Stimulated activated memory B cell treated with anti-CD40 and anti-IgM and Interleukin-4, amounts not matched to agents 10 μg/mL and 1 μg/mL and 100 μg/mL, for 72 hours (primary cell): ENCODE data around the gene JPH4.
"Not testable (repeated sequence)": the region's sequence is repeated elsewhere in the genome, so short reads cannot be mapped to it uniquely, and the experiment has no call there.

Source experiments
- ATAC-seq: fragments of 150-1000 bp; cut with Tn5 transposase; 2 replicates; pipeline ENCODE4 v1.10.0; 2021
- H3K27ac Mint-ChIP-seq: one replicate; pipeline ENCODE4 v1.8.0; 2022; ENCODE audit warnings: mild to moderate bottlenecking, mixed read lengths
- H3K27me3 Mint-ChIP-seq: one replicate; pipeline ENCODE4 v1.8.0; 2022; ENCODE audit warnings: mixed read lengths
- H3K36me3 Mint-ChIP-seq: one replicate; pipeline ENCODE4 v1.8.0; 2022; ENCODE audit warnings: mixed read lengths
- H3K4me1 Mint-ChIP-seq: one replicate; pipeline ENCODE4 v1.8.0; 2022; ENCODE audit warnings: mixed read lengths
- H3K4me3 Mint-ChIP-seq: one replicate; pipeline ENCODE4 v1.8.0; 2022; ENCODE audit warnings: mild to moderate bottlenecking, moderate library complexity, mixed read lengths
- H3K9me3 Mint-ChIP-seq: one replicate; pipeline ENCODE4 v1.8.0; 2022; ENCODE audit warnings: mixed read lengths

Gene JPH4

GRCh38 chr14:23612802-23613201 lies 34.2 kb upstream of the JPH4 start:
- Mint-ChIP-seq H3K36me3 (no peaks in the 10 kb centered on the region), H3K27ac (no peak overlapping the region), H3K4me3 (no peak overlapping the region), H3K27me3 (peaks cover 28% of the 10 kb centered on the region), H3K4me1 (no peaks in the 10 kb centered on the region), H3K9me3 (peaks cover 3% of the 10 kb centered on the region)
- ATAC-seq = no peak

- ATAC-seq = no peak
- Mint-ChIP-seq H3K36me3 (no peaks in the 10 kb centered on the region), H3K27me3 (peaks cover 31% of the 10 kb centered on the region), H3K4me1 (no peaks in the 10 kb centered on the region), H3K27ac (no peak overlapping the region), H3K4me3 (no peak overlapping the region), H3K9me3 (peaks cover 3% of the 10 kb centered on the region)
Observed at GRCh38 chr14:23612354-23612732, 33.8 kb upstream of the JPH4 start.

GRCh38 chr14:23610815-23611289 lies 32.3 kb upstream of the JPH4 start:
- Mint-ChIP-seq H3K4me3 (no peak overlapping the region), H3K27me3 (peaks cover 40% of the 10 kb centered on the region), H3K36me3 (no peaks in the 10 kb centered on the region), H3K4me1 (peaks cover 1% of the 10 kb centered on the region), H3K27ac (no peak overlapping the region), H3K9me3 (peaks cover 3% of the 10 kb centered on the region)
- no peak for ATAC-seq

GRCh38 chr14:23610090-23610814 lies 31.7 kb upstream of the JPH4 start:
- H3K36me3 Mint-ChIP-seq = no peaks in the 10 kb centered on the region
- ATAC-seq = no peak
- peaks cover 6% of the 10 kb centered on the region for H3K4me1 Mint-ChIP-seq

DNA sequence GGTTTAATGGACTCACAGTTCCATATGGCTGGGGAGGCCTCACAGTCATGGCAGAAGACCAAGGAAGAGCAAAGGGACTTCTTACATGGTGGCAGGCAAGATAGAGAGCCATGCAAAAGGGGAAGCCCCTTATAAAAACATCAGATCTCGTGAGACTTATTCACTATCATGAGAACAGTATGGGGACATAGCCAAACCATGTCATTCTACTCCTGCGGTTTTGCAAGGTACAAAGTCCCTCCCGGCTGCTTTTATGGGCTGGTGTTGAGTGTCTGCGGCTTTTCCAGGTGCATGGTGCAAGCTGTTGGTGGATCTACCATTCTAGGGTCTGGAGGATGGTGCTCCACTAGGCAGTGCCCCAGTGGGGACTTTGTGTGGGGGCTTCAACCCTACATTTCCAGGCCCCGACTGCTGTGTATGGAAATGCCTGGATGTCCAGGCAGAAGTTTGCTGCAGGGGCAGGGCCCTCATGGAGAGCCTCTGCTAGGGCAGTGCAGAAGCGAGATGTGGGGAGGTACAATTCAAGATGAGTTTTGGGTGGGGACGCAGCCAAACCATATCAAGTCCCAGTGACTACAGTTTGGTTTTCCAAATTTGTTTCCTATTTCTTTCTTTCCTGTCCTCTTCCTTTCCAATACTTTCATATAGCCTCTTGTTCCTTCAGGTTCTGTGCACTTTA lies 31.0 kb upstream of the JPH4 start:
- not testable (repeated sequence) for H3K9me3 Mint-ChIP-seq, H3K27ac Mint-ChIP-seq, H3K4me1 Mint-ChIP-seq, H3K4me3 Mint-ChIP-seq, ATAC-seq, H3K36me3 Mint-ChIP-seq
- peaks cover 35% of the 10 kb centered on the region for H3K27me3 Mint-ChIP-seq

More at GRCh38 chr14:23610090-23610814, 31.7 kb upstream of the JPH4 start:
- Mint-ChIP-seq H3K4me3 (no peak overlapping the region), H3K27me3 (peaks cover 40% of the 10 kb centered on the region), H3K27ac (no peak overlapping the region), H3K9me3 (peaks cover 3% of the 10 kb centered on the region)

DNA sequence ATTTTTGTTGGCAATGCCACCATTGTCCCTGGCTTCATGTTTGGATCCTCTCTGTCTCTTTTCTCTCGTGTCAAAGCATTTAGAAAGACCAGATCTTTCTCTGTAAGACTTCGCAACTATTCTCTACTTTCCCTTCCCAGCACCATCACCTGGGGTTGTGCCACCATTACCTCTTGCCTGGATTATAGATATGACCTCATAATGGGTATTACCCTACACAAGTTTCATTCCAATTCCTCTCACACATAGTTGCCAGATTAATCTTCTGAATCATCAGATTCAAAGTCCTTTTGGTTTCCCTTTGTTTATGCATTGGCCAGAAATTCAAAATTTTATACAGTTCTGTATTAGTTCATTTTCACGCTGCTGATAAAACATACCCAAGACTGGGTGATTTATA lies 30.4 kb upstream of the JPH4 start:
- Mint-ChIP-seq H3K4me1 (peaks cover 6% of the 10 kb centered on the region), H3K27me3 (peaks cover 29% of the 10 kb centered on the region), H3K36me3 (no peaks in the 10 kb centered on the region), H3K27ac (no peak overlapping the region), H3K4me3 (no peak overlapping the region), H3K9me3 (peaks cover 3% of the 10 kb centered on the region)
- ATAC-seq = no peak

GRCh38 chr14:23608454-23608853 lies 29.9 kb upstream of the JPH4 start:
- H3K27me3 Mint-ChIP-seq = peaks cover 24% of the 10 kb centered on the region
- no peak overlapping the region for H3K27ac Mint-ChIP-seq
- peaks cover 6% of the 10 kb centered on the region for H3K4me1 Mint-ChIP-seq
- H3K4me3 Mint-ChIP-seq = no peak overlapping the region
- H3K36me3 Mint-ChIP-seq = no peaks in the 10 kb centered on the region
- H3K9me3 Mint-ChIP-seq = peaks cover 3% of the 10 kb centered on the region
- ATAC-seq = no peak

DNA sequence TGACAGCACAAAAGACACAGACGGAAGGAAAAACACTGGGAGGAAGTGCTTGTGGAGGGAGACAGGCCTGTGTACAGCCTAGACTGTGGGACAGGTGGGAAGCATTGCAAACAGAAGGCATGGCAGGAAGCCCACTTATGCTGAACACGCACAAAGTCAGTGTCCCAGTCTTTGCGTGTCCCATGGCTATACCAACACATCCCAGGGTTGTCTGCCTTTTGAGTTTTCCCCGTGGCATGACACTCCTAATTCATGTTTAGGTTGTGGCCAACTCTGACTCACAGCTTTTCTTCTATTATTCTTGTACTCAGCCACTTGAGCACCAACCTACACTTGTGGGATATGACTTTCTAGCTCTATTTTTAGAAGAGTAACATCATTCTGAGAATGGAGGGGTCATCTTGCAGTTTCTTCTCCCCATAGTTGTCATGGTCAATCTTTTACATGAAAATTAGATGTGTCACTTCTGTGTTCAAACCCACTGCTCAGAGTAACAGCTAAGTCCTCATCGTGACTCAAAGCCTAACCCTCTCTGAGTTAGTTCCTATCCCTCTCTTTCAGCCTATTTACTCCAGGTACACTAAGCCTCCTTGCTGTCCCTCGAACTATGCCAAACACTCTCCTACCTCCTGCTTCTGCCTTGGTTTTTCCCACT lies 27.5 kb upstream of the JPH4 start:
- Mint-ChIP-seq H3K9me3 (peaks cover 3% of the 10 kb centered on the region), H3K4me1 (peaks cover 6% of the 10 kb centered on the region), H3K4me3 (no peak overlapping the region), H3K36me3 (no peaks in the 10 kb centered on the region), H3K27ac (peak overlapping the region; percentile 54), H3K27me3 (peaks cover 24% of the 10 kb centered on the region)
- ATAC-seq = peak; percentile 82

- no peak overlapping the region for H3K27ac Mint-ChIP-seq
- peaks cover 33% of the 10 kb centered on the region for H3K27me3 Mint-ChIP-seq
- H3K9me3 Mint-ChIP-seq = peaks cover 7% of the 10 kb centered on the region
- no peak for ATAC-seq
- no peaks in the 10 kb centered on the region for H3K36me3 Mint-ChIP-seq
- H3K4me3 Mint-ChIP-seq = no peak overlapping the region
- H3K4me1 Mint-ChIP-seq = peaks cover 6% of the 10 kb centered on the region
Observed at GRCh38 chr14:23604675-23605170, 26.1 kb upstream of the JPH4 start.

- H3K4me1 Mint-ChIP-seq = peaks cover 6% of the 10 kb centered on the region
- no peaks in the 10 kb centered on the region for H3K36me3 Mint-ChIP-seq
- peaks cover 38% of the 10 kb centered on the region for H3K27me3 Mint-ChIP-seq
- H3K4me3 Mint-ChIP-seq = no peak overlapping the region
- H3K27ac Mint-ChIP-seq = no peak overlapping the region
- ATAC-seq = no peak
- H3K9me3 Mint-ChIP-seq = peaks cover 10% of the 10 kb centered on the region
Observed at GRCh38 chr14:23604148-23604547, 25.6 kb upstream of the JPH4 start.

GRCh38 chr14:23603103-23603502 lies 24.5 kb upstream of the JPH4 start:
- Mint-ChIP-seq H3K27ac (no peak overlapping the region), H3K36me3 (no peaks in the 10 kb centered on the region), H3K9me3 (peaks cover 7% of the 10 kb centered on the region), H3K4me1 (peaks cover 6% of the 10 kb centered on the region), H3K4me3 (no peak overlapping the region), H3K27me3 (peaks cover 47% of the 10 kb centered on the region)
- no peak for ATAC-seq

GRCh38 chr14:23602181-23603095 lies 23.8 kb upstream of the JPH4 start:
- Mint-ChIP-seq H3K27me3 (peaks cover 52% of the 10 kb centered on the region), H3K4me3 (no peak overlapping the region), H3K36me3 (no peaks in the 10 kb centered on the region), H3K4me1 (peaks cover 6% of the 10 kb centered on the region), H3K27ac (no peak overlapping the region), H3K9me3 (peaks cover 7% of the 10 kb centered on the region)
- ATAC-seq = no peak

- Mint-ChIP-seq H3K27ac (no peak overlapping the region), H3K9me3 (peaks cover 7% of the 10 kb centered on the region), H3K27me3 (peaks cover 48% of the 10 kb centered on the region), H3K4me3 (no peak overlapping the region), H3K36me3 (no peaks in the 10 kb centered on the region), H3K4me1 (peaks cover 6% of the 10 kb centered on the region)
- no peak for ATAC-seq
Observed at GRCh38 chr14:23601845-23602180, 23.2 kb upstream of the JPH4 start.

- Mint-ChIP-seq H3K4me1 (peaks cover 6% of the 10 kb centered on the region), H3K4me3 (no peak overlapping the region), H3K27ac (no peak overlapping the region), H3K27me3 (peaks cover 49% of the 10 kb centered on the region), H3K36me3 (no peaks in the 10 kb centered on the region), H3K9me3 (peaks cover 7% of the 10 kb centered on the region)
- no peak for ATAC-seq
Observed at GRCh38 chr14:23601424-23601823, 22.8 kb upstream of the JPH4 start.

DNA sequence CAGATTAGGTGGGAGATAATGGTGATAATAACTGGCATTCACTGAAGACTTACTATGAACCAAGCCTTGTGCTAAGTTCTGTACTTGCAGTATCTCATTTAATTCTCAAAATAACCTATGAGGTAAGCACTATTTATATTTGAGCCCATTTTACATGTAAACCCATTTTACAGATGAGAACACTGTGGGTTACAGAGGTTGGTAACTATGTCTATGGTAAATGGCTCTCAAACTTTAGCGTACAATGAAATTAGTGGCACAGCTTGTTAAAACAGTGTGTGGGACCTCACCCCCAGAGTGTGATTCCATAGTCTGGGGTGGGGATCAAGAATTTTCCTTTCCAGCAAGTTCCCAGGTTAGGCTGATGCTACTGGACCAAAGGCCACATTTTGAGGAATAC lies 22.2 kb upstream of the JPH4 start:
- Mint-ChIP-seq H3K36me3 (no peaks in the 10 kb centered on the region), H3K27ac (no peak overlapping the region), H3K27me3 (peaks cover 55% of the 10 kb centered on the region), H3K9me3 (peaks cover 7% of the 10 kb centered on the region), H3K4me1 (peaks cover 4% of the 10 kb centered on the region), H3K4me3 (no peak overlapping the region)
- no peak for ATAC-seq
